HG03442 (cell line): ENCODE data around the gene GAPDH.
"Not testable (repeated sequence)": the region's sequence is repeated elsewhere in the genome, so short reads cannot be mapped to it uniquely, and the experiment has no call there.

Source experiments
- ATAC-seq: cut with Tn5 transposase; IDR thresholded peaks from one replicate; pipeline ENCODE4 v1.9.1; 2021; ENCODE audit warnings: mild to moderate bottlenecking, moderate library complexity; ENCODE audit not compliant: unreplicated experiment

GAPDH gene

GRCh38 chr12:6558014-6558760 lies 23.9 kb downstream of the GAPDH start:
- not testable (repeated sequence) for ATAC-seq

- no peak for ATAC-seq
Measured at GRCh38 chr12:6559500-6559899, 25.2 kb downstream of the GAPDH start.

- ATAC-seq, result no peak
Measured at GRCh38 chr12:6560501-6561205, 26.3 kb downstream of the GAPDH start.

GRCh38 chr12:6562881-6563280 lies 28.6 kb downstream of the GAPDH start:
- ATAC-seq, result no peak

- ATAC-seq, result no peak
Measured at GRCh38 chr12:6563448-6564050, 29.2 kb downstream of the GAPDH start.

- ATAC-seq, result no peak
Measured at GRCh38 chr12:6567112-6567670, 32.9 kb downstream of the GAPDH start.

GRCh38 chr12:6569312-6569711 lies 35.0 kb downstream of the GAPDH start:
- ATAC-seq, result no peak

- ATAC-seq, result no peak
Measured at GRCh38 chr12:6569786-6570185, 35.5 kb downstream of the GAPDH start.

GRCh38 chr12:6570264-6570887 lies 36.1 kb downstream of the GAPDH start:
- ATAC-seq, result no peak

- no peak for ATAC-seq
Measured at GRCh38 chr12:6573001-6573400, 38.7 kb downstream of the GAPDH start.

GRCh38 chr12:6574576-6575295 lies 40.4 kb downstream of the GAPDH start:
- no peak for ATAC-seq

- ATAC-seq, result no peak
Measured at GRCh38 chr12:6575648-6576047, 41.3 kb downstream of the GAPDH start.

- no peak for ATAC-seq
Measured at GRCh38 chr12:6582196-6582595, 47.9 kb downstream of the GAPDH start.

GRCh38 chr12:6582959-6583358 lies 48.6 kb downstream of the GAPDH start:
- ATAC-seq, result no peak

- ATAC-seq, result no peak
Measured at GRCh38 chr12:6584293-6584692, 50.0 kb downstream of the GAPDH start.

- not testable (repeated sequence) for ATAC-seq
Measured at GRCh38 chr12:6586569-6586968, 52.3 kb downstream of the GAPDH start.
